Endothelial cell of umbilical vein (primary cell): Measurements from ENCODE around the gene NAGPA.
"Not testable (repeated sequence)": the region's sequence is repeated elsewhere in the genome, so short reads cannot be mapped to it uniquely, and the experiment has no call there.

Experiments
- MYC ChIP-seq: IDR thresholded peaks from one replicate; pipeline ENCODE4 v1.6.1; 2011; ENCODE audit warnings: mild to moderate bottlenecking, low read depth, low read length
- POLR2A ChIP-seq: IDR thresholded peaks from 2 replicates; pipeline ENCODE4 v1.6.1; 2012; ENCODE audit warnings: low read depth, mild to moderate bottlenecking, control low read depth, low read length
- POLR2AphosphoS5 ChIP-seq: IDR thresholded peaks from 2 replicates; pipeline ENCODE4 v1.6.1; 2012; ENCODE audit warnings: low read depth, mild to moderate bottlenecking, control low read depth, low read length, moderate library complexity; ENCODE audit not compliant: insufficient read depth
- TF ChIP-seq, protein P1 (sequence below), 2 donors: IDR thresholded peaks; 1 replicate in 1 of 2; 2 replicates in 1 of 2; pipeline ENCODE4 v1.5.1; 2011; ENCODE audit warnings: low read length in 2 of 2, mild to moderate bottlenecking in 2 of 2, moderate library complexity in 2 of 2, control low read depth in 1 of 2, inconsistent platforms in 1 of 2, low read depth in 1 of 2; ENCODE audit not compliant: insufficient read depth in 1 of 2; ENCODE audit errors: extremely low read depth in 1 of 2

- not testable (repeated sequence) for TF ChIP-seq POLR2AphosphoS5, POLR2A, MYC
- TF ChIP-seq, protein P1, sequence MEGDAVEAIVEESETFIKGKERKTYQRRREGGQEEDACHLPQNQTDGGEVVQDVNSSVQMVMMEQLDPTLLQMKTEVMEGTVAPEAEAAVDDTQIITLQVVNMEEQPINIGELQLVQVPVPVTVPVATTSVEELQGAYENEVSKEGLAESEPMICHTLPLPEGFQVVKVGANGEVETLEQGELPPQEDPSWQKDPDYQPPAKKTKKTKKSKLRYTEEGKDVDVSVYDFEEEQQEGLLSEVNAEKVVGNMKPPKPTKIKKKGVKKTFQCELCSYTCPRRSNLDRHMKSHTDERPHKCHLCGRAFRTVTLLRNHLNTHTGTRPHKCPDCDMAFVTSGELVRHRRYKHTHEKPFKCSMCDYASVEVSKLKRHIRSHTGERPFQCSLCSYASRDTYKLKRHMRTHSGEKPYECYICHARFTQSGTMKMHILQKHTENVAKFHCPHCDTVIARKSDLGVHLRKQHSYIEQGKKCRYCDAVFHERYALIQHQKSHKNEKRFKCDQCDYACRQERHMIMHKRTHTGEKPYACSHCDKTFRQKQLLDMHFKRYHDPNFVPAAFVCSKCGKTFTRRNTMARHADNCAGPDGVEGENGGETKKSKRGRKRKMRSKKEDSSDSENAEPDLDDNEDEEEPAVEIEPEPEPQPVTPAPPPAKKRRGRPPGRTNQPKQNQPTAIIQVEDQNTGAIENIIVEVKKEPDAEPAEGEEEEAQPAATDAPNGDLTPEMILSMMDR (IDR thresholded peaks at IDR 0.05; ENCODE audit: extremely low read depth in 1 of 2, insufficient read depth in 1 of 2, low read depth in 1 of 2, low read length in 2 of 2), result not testable (repeated sequence)
Measured at GRCh38 chr16:5073771-5074170, 40.0 kb upstream of the NAGPA start.
